Liver (tissue), 9 donors: ENCODE data around the gene RTN4R. TPM values are rescaled to one million over a fixed set of nuclear protein-coding genes. Genes with fewer than 3 reads are reported as not detected.

ENCODE experiments used
- DNase-seq: peaks from one replicate; pipeline ENCODE4 v3.0.0-alpha.2; 2017; ENCODE audit warnings: low spot score
- H3K27ac ChIP-seq, 2 donors: one replicate each; pipeline ENCODE4 v1.7.0; 2013; ENCODE audit warnings: inconsistent platforms in 2 of 2, low read length in 2 of 2, control low read depth in 1 of 2, low read depth in 1 of 2, mild to moderate bottlenecking in 1 of 2
- H3K27me3 ChIP-seq, 4 donors: one replicate each; pipeline versions ENCODE4 v1.6.1 to v1.7.0; 2013; ENCODE audit warnings: low read length in 3 of 4, inconsistent platforms in 1 of 4, mild to moderate bottlenecking in 1 of 4, moderate library complexity in 1 of 4; ENCODE audit not compliant: control insufficient read depth in 4 of 4, insufficient read depth in 4 of 4
- H3K36me3 ChIP-seq, 4 donors: one replicate each; pipeline versions ENCODE4 v1.6.1 to v1.7.0; 2013; ENCODE audit warnings: low read length in 3 of 4, mild to moderate bottlenecking in 3 of 4, low read depth in 1 of 4, moderate library complexity in 1 of 4; ENCODE audit not compliant: control insufficient read depth in 4 of 4, insufficient read depth in 3 of 4
- H3K4me1 ChIP-seq, 4 donors: one replicate each; pipeline versions ENCODE4 v1.6.1 to v1.7.0; 2013; ENCODE audit warnings: low read length in 3 of 4, mild to moderate bottlenecking in 3 of 4, moderate library complexity in 1 of 4; ENCODE audit not compliant: control insufficient read depth in 4 of 4, insufficient read depth in 4 of 4
- H3K4me3 ChIP-seq, 3 donors: one replicate each; pipeline versions ENCODE4 v1.6.1 to v1.7.0; 2013; ENCODE audit warnings: low read length in 3 of 3, control low read depth in 1 of 3, low read depth in 1 of 3, mild to moderate bottlenecking in 1 of 3
- H3K9ac ChIP-seq, 2 donors: one replicate each; pipeline ENCODE4 v1.7.0; 2013; ENCODE audit warnings: low read length in 2 of 2, mild to moderate bottlenecking in 2 of 2, moderate library complexity in 2 of 2, control low read depth in 1 of 2, low read depth in 1 of 2
- H3K9me3 ChIP-seq, 4 donors: one replicate each; pipeline versions ENCODE4 v1.6.1 to v1.7.0; 2013; ENCODE audit warnings: low read length in 3 of 4; ENCODE audit not compliant: control insufficient read depth in 4 of 4
- CTCF ChIP-seq: fragments of 150-350 bp; IDR thresholded peaks from 2 replicates; pipeline ENCODE4 v1.5.1; 2017; ENCODE audit warnings: improper control_type of control experiment, low read depth, low read length; ENCODE audit not compliant: missing input control
- EGR1 ChIP-seq, 2 donors: IDR thresholded peaks; 2 replicates each; pipeline ENCODE4 v1.6.1; 2016 to 2018; ENCODE audit warnings: antibody characterized with exemption in 2 of 2, low read depth in 2 of 2
- GABPA ChIP-seq, 2 donors: IDR thresholded peaks in 1 of 2; conservative IDR thresholded peaks in 1 of 2; 2 replicates each; pipeline ENCODE4 v1.6.1; 2016; ENCODE audit warnings: antibody characterized with exemption in 2 of 2, mild to moderate bottlenecking in 1 of 2, moderate library complexity in 1 of 2
- NR2F2 ChIP-seq: IDR thresholded peaks from 2 replicates; pipeline ENCODE4 v1.6.1; 2016; ENCODE audit warnings: antibody characterized with exemption
- RAD21 ChIP-seq, 2 donors: IDR thresholded peaks; 2 replicates each; pipeline ENCODE4 v1.6.1; 2016; ENCODE audit warnings: antibody characterized with exemption in 2 of 2, mild to moderate bottlenecking in 2 of 2
- SP1 ChIP-seq: IDR thresholded peaks from 2 replicates; pipeline ENCODE4 v1.6.1; 2018; ENCODE audit warnings: antibody characterized with exemption, mild to moderate bottlenecking
- WGBS: extraction: QIAGEN DNeasy Blood & Tissue Kit; methylation state at CpG from one replicate; pipeline ENCODE4 v1.1.7; 2013; 5-methylcytosine and 5-hydroxymethylcytosine counted together
- polyA plus RNA-seq, 2 donors: library from polyadenylated mRNA; stranded (reverse) in 1 of 2; unstranded in 1 of 2; fragments of 200-250 nt in 1 of 2; fragments of >200 nt in 1 of 2; fragmentation: Nextera tagmentation in 1 of 2; extraction: Ambion mirVana in 1 of 2; gene quantifications; one replicate each; pipeline versions ENCODE4 v1.2.1 to v1.2.3, GENCODE V29; 2013 to 2015
- total RNA-seq, 2 donors: library from RNA; depleted of rRNA; stranded (reverse); fragments of >200 nt; gene quantifications; one replicate each; pipeline ENCODE4 v1.2.3, GENCODE V29; 2014
- TF ChIP-seq, protein P1 (sequence below): IDR thresholded peaks from 2 replicates; pipeline ENCODE4 v1.6.1; 2016; ENCODE audit warnings: antibody characterized with exemption
- TF ChIP-seq, protein P2 (sequence below): IDR thresholded peaks from 2 replicates; pipeline ENCODE4 v1.6.1; 2016; ENCODE audit warnings: antibody characterized with exemption
- donor health status: healthy.
- donor health status: healthy.
- donor health status: healthy.
- donor health status: healthy.
- donor health status: healthy.

Gene RTN4R
- total and polyA plus RNA-seq, 4 donors: 0.33 to 10.4 (median 1.1) TPM

DNA sequence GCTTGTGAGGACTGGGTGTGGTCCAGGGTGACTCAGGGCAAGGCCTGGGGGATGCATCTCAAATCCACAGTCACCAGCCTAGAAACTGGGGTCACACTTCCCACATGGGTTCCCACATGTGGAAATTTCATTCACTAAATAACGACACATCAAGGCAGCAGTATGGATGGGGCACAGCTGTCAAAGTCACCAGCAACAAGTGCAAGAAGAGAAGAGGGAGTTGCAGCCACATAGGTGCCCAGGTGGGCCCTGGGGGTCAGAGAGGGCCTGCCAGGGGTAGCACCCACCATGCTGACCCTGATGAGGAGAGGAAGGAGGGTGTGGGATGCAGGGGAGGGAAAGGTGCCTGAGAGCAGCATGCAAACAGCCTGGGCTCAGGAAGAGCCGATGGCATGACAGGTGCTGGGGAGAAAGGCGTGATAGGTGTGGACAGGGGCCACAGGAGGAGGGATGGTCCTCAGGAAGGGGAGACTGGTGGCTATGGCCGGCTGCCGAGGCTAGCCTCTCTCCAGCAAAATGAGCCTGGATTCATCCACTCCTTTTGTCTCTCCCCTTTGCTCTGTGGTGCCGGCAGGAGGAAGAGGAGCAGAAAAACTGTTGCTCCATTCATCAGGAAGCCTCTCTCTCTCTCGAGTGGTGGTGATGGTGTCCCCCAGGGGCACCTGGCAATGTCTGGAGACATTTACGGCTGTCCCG, 29.4 kb upstream of the RTN4R start:
- Histone ChIP-seq H3K36me3 (no peaks in the 10 kb centered on the region), H3K4me1 (peaks cover 4 to 26% (median 14%) of the 10 kb centered on the region in 4 donors), H3K9me3 (no peaks in the 10 kb centered on the region), H3K27ac (no peak overlapping the region), H3K27me3 (no peaks in the 10 kb centered on the region), H3K4me3 (no peak overlapping the region), H3K9ac (no peak overlapping the region)
- no peak for DNase-seq
- 79% methylated on average over 9 of the region's 9 CpGs for WGBS
- TF ChIP-seq SP1 (no peak), GABPA (IDR thresholded peaks at IDR 0.05 in 1 of 2, conservative IDR thresholded peaks at IDR 0.05 in 1 of 2) (no peak), CTCF (no peak), NR2F2 (no peak)

- no peaks in the 10 kb centered on the region for H3K9me3 ChIP-seq
- H3K36me3 ChIP-seq: no peaks in the 10 kb centered on the region
- DNase-seq: no peak
- H3K4me3 ChIP-seq: no peak overlapping the region
- H3K9ac ChIP-seq: no peak overlapping the region
- WGBS: 94% methylated on average over 9 of the region's 9 CpGs
- TF ChIP-seq CTCF: no peak
- TF ChIP-seq EGR1 (IDR thresholded peaks at IDR 0.05; ENCODE audit: low read depth in 2 of 2): no peak
- TF ChIP-seq NR2F2: no peak
- TF ChIP-seq, protein P1, sequence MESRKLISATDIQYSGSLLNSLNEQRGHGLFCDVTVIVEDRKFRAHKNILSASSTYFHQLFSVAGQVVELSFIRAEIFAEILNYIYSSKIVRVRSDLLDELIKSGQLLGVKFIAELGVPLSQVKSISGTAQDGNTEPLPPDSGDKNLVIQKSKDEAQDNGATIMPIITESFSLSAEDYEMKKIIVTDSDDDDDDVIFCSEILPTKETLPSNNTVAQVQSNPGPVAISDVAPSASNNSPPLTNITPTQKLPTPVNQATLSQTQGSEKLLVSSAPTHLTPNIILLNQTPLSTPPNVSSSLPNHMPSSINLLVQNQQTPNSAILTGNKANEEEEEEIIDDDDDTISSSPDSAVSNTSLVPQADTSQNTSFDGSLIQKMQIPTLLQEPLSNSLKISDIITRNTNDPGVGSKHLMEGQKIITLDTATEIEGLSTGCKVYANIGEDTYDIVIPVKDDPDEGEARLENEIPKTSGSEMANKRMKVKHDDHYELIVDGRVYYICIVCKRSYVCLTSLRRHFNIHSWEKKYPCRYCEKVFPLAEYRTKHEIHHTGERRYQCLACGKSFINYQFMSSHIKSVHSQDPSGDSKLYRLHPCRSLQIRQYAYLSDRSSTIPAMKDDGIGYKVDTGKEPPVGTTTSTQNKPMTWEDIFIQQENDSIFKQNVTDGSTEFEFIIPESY: no peak
- TF ChIP-seq RAD21 (IDR thresholded peaks at IDR 0.05): no peak
- TF ChIP-seq, protein P2, sequence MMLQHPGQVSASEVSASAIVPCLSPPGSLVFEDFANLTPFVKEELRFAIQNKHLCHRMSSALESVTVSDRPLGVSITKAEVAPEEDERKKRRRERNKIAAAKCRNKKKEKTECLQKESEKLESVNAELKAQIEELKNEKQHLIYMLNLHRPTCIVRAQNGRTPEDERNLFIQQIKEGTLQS: no peak
- H3K4me1 ChIP-seq: peaks cover 4 to 23% (median 14%) of the 10 kb centered on the region in 4 donors
- H3K27me3 ChIP-seq: no peaks in the 10 kb centered on the region
- H3K27ac ChIP-seq: no peak overlapping the region
Observed at GRCh38 chr22:20296598-20296997, 28.5 kb upstream of the RTN4R start.
